ENCODE data around the gene SVBP.

Gene SVBP

DNA sequence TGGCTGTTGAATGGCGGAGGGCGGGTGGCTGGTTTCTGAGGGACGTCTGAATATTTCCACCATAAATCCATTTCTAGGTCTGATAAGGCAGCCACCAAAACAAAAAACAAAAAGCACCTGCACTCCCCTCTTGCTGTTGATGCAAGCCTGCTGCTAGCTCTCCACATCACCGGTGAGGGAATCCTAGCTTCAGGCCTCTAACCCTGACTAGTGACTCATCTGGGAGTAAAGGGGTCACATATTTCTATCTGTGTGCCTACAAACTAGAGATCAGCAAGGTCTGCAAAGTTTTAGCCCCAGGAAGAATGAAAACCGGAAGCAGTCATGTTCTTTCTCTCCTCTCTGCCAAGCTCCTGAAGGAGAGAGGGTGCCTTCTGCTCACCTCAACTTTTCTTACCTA is 10.6 kb downstream of the SVBP start:
- DNase-seq (ENCODE audit: low spot score), result no peak
- POLR2A ChIA-PET (ENCODE audit: low non-redundant PET), result no interaction called here
- CTCF ChIA-PET, result no interaction called here
- H3K27ac ChIP-seq, result no peak overlapping the region
- TF ChIP-seq, protein P1, sequence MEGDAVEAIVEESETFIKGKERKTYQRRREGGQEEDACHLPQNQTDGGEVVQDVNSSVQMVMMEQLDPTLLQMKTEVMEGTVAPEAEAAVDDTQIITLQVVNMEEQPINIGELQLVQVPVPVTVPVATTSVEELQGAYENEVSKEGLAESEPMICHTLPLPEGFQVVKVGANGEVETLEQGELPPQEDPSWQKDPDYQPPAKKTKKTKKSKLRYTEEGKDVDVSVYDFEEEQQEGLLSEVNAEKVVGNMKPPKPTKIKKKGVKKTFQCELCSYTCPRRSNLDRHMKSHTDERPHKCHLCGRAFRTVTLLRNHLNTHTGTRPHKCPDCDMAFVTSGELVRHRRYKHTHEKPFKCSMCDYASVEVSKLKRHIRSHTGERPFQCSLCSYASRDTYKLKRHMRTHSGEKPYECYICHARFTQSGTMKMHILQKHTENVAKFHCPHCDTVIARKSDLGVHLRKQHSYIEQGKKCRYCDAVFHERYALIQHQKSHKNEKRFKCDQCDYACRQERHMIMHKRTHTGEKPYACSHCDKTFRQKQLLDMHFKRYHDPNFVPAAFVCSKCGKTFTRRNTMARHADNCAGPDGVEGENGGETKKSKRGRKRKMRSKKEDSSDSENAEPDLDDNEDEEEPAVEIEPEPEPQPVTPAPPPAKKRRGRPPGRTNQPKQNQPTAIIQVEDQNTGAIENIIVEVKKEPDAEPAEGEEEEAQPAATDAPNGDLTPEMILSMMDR (conservative IDR thresholded peaks at IDR 0.05; ENCODE audit: low read depth), result no peak

DNA sequence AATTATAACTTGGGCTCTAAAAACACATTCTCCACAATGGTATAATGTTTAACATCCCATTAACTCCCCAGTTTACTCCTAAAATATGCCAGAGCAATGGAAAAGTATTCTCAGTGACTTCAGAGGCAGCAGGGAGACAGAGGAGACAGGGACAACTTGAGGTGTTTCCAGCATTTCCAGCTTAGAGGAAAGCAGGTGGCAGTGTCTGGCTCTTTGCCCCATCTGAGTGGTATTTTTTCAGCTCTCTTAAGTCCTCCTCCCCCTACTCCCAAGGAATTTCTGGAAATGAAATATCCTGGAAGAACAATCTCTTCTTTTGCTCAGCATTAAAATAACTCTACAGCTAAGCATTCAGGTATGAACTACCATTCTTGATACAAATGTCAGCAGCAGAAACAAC is 11.0 kb downstream of the SVBP start:
- TF ChIP-seq, protein P1 (conservative IDR thresholded peaks at IDR 0.05; ENCODE audit: low read depth), result no peak
- POLR2A ChIA-PET (ENCODE audit: low non-redundant PET), result no interaction called here
- H3K27ac ChIP-seq, result no peak overlapping the region
- CTCF ChIA-PET, result interaction anchor here (0.5 kb wide), 1 partner anchor 9 kb away, joined by 3 read pairs; no protein-coding TSS in a partner anchor
- no peak for DNase-seq (ENCODE audit: low spot score)

DNA sequence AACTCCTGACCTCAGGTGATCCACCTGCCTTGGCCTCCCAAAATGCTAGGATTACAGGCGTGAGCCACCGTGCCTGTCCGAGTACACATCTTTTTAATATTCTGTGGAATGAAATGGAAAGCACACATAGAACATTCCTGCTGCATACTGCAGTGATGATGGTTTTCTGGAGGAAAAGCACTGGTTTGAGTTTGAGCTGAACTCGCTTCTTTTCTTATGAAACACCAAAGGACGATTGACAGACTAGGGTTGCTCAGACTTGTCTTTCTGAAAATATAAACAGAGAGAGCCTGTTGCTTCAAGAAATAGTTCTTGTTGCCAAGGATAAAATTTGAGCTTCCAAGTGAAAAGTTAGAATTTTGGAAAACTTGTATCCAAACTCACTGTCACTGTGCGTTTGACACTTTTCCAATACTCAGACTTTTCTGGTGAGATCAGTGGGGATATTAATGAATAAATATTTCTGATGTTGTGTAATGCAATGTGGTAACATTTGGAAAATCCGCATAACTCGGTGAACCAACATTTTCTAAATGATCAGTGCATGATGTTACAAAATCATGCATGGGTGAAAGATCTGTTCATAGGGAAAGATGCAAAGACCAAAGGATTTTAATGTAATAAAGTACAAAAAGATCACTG is 15.2 kb downstream of the SVBP start:
- no peak overlapping the region for H3K27ac ChIP-seq
- DNase-seq (ENCODE audit: low spot score), result no peak
- ChIA-PET POLR2A (ENCODE audit: low non-redundant PET) (no interaction called here), CTCF (no interaction called here)
- TF ChIP-seq, protein P1 (conservative IDR thresholded peaks at IDR 0.05; ENCODE audit: low read depth), result no peak

DNA sequence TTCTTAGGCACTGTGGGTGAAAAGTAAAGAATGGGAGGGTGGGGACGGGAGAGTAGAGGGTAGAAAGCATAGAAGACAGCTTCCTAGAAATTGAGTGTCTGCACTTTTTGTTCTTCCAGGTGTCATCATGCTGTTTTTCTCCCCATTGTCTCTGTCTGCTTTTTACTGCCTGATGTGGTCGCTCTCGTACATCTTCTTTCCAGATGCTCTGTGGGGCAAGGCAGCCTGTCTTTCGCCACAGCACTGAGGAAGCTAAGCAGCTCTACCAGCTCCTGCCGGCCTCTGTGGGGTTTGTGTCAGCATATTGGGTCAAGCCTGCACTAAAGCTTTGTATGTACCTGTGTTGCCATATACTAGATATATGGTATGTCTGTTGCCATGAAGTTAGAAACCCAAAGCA is 19.2 kb downstream of the SVBP start:
- TF ChIP-seq, protein P1 (conservative IDR thresholded peaks at IDR 0.05; ENCODE audit: low read depth), result no peak
- no peak overlapping the region for H3K27ac ChIP-seq
- DNase-seq (ENCODE audit: low spot score), result no peak
- POLR2A ChIA-PET (ENCODE audit: low non-redundant PET), result no interaction called here
- CTCF ChIA-PET, result no interaction called here

DNA sequence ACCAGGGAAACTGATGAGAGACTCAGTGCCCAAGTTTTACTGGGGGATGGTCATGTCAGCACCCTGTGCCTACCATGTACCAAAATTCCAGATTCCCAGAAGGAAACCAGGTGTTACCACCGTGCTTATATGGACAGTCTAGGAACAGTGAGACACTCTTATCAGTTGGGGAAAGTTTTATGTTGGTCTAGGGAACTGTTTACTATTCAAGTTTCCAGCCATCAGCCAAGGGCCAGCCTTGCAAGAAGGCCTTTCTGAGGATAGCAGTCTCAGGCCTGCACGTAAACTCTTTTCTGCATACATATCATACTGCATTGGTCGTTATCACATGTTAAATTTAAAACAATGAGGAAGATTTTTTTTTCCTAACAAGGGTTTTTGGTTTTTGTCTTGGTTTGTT is 19.8 kb downstream of the SVBP start:
- POLR2A ChIA-PET (ENCODE audit: low non-redundant PET), result no interaction called here
- no peak for DNase-seq (ENCODE audit: low spot score)
- CTCF ChIA-PET, result no interaction called here
- H3K27ac ChIP-seq, result no peak overlapping the region
- TF ChIP-seq, protein P1 (conservative IDR thresholded peaks at IDR 0.05; ENCODE audit: low read depth), result no peak

DNA sequence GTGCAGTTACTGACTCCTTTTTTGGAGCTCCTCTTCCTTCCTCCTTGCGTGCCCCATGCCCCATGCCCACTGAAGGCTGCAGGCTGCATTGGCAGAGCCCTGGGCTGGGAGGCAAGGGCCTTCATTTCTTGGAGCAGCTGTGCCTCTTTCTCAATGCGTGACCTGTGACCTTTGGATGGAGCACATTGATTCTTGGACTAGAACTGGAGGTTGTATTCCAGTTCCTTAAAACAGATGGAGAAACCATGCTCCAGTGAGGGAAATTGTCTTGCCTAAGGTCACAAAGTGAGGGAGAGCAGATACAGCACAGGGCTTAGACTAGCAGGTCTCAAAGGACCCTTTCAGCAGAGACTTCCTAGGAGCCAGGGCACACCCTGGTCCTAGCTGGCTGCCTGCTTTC is 23.4 kb downstream of the SVBP start:
- ChIA-PET CTCF (no interaction called here), POLR2A (ENCODE audit: low non-redundant PET) (no interaction called here)

More for the DNA sequence above, 23.4 kb downstream of the SVBP start:
- TF ChIP-seq, protein P1 (conservative IDR thresholded peaks at IDR 0.05; ENCODE audit: low read depth), result no peak
- H3K27ac ChIP-seq, result no peak overlapping the region
- DNase-seq (ENCODE audit: low spot score), result no peak

Measured in RWPE1 (cell line).